ENCODE results near the gene METTL17.

METTL17 gene

GRCh38 chr14:20986811-20987210 is 3.0 kb upstream of the METTL17 start:
- Histone ChIP-seq H3K4me1 (ENCODE audit: insufficient read depth, poor library complexity, severe bottlenecking) (peaks cover 37% of the 10 kb centered on the region), H3K4me3 (ENCODE audit: severe bottlenecking) (no peak overlapping the region), H3K9me3 (ENCODE audit: severe bottlenecking) (no peaks in the 10 kb centered on the region), H3K36me3 (ENCODE audit: low read depth) (peaks cover 16% of the 10 kb centered on the region), H3K27me3 (ENCODE audit: insufficient read depth, poor library complexity, severe bottlenecking) (no peaks in the 10 kb centered on the region), H3K27ac (ENCODE audit: poor library complexity, severe bottlenecking) (peak overlapping the region; percentile 67)
- DNase-seq (ENCODE audit: low spot score) = no peak
- peak; percentile 78 for ATAC-seq (ENCODE audit: low read depth)
- no peak for TF ChIP-seq CTCF (IDR thresholded peaks at IDR 0.05; ENCODE audit: poor library complexity, severe bottlenecking)

- Histone ChIP-seq H3K27me3 (ENCODE audit: insufficient read depth, poor library complexity, severe bottlenecking) (no peaks in the 10 kb centered on the region), H3K4me1 (ENCODE audit: insufficient read depth, poor library complexity, severe bottlenecking) (peaks cover 37% of the 10 kb centered on the region), H3K4me3 (ENCODE audit: severe bottlenecking) (peak overlapping the region; percentile 89), H3K36me3 (ENCODE audit: low read depth) (peaks cover 37% of the 10 kb centered on the region), H3K27ac (ENCODE audit: poor library complexity, severe bottlenecking) (peak overlapping the region; percentile 78), H3K9me3 (ENCODE audit: severe bottlenecking) (no peaks in the 10 kb centered on the region)
- DNase-seq (ENCODE audit: low spot score) (no peak), ATAC-seq (ENCODE audit: low read depth) (no peak)
- no peak for TF ChIP-seq CTCF (IDR thresholded peaks at IDR 0.05; ENCODE audit: poor library complexity, severe bottlenecking)
These were observed 886 bp upstream of the METTL17 start for GRCh38 chr14:20988717-20989470.

GRCh38 chr14:20989471-20989786 is 351 bp upstream of the METTL17 start:
- peaks cover 37% of the 10 kb centered on the region for H3K4me1 ChIP-seq (ENCODE audit: insufficient read depth, poor library complexity, severe bottlenecking)
- TF ChIP-seq CTCF (IDR thresholded peaks at IDR 0.05; ENCODE audit: poor library complexity, severe bottlenecking) = no peak
- H3K4me3 ChIP-seq (ENCODE audit: severe bottlenecking) = peak overlapping the region; percentile 89
- H3K36me3 ChIP-seq (ENCODE audit: low read depth) = peaks cover 42% of the 10 kb centered on the region
- H3K27ac ChIP-seq (ENCODE audit: poor library complexity, severe bottlenecking) = peak overlapping the region; percentile 78
- H3K27me3 ChIP-seq (ENCODE audit: insufficient read depth, poor library complexity, severe bottlenecking) = no peaks in the 10 kb centered on the region
- DNase-seq (ENCODE audit: low spot score) (no peak), ATAC-seq (ENCODE audit: low read depth) (no peak)
- no peaks in the 10 kb centered on the region for H3K9me3 ChIP-seq (ENCODE audit: severe bottlenecking)

- ATAC-seq (ENCODE audit: low read depth) (no peak), DNase-seq (ENCODE audit: low spot score) (no peak)
- H3K9me3 ChIP-seq (ENCODE audit: severe bottlenecking) = no peaks in the 10 kb centered on the region
- no peaks in the 10 kb centered on the region for H3K27me3 ChIP-seq (ENCODE audit: insufficient read depth, poor library complexity, severe bottlenecking)
- peaks cover 54% of the 10 kb centered on the region for H3K36me3 ChIP-seq (ENCODE audit: low read depth)
- H3K27ac ChIP-seq (ENCODE audit: poor library complexity, severe bottlenecking) = no peak overlapping the region
- no peak overlapping the region for H3K4me3 ChIP-seq (ENCODE audit: severe bottlenecking)
- TF ChIP-seq CTCF (IDR thresholded peaks at IDR 0.05; ENCODE audit: poor library complexity, severe bottlenecking) = no peak
- peaks cover 9% of the 10 kb centered on the region for H3K4me1 ChIP-seq (ENCODE audit: insufficient read depth, poor library complexity, severe bottlenecking)
These were observed 6.7 kb downstream of the METTL17 start for GRCh38 chr14:20996521-20996920.

GRCh38 chr14:20997115-20997514 is 7.3 kb downstream of the METTL17 start:
- H3K36me3 ChIP-seq (ENCODE audit: low read depth) = peaks cover 48% of the 10 kb centered on the region
- ATAC-seq (ENCODE audit: low read depth) = no peak

More at GRCh38 chr14:20997115-20997514, 7.3 kb downstream of the METTL17 start:
- H3K27ac ChIP-seq (ENCODE audit: poor library complexity, severe bottlenecking) = no peak overlapping the region
- DNase-seq (ENCODE audit: low spot score) = no peak
- no peaks in the 10 kb centered on the region for H3K9me3 ChIP-seq (ENCODE audit: severe bottlenecking)
- H3K4me3 ChIP-seq (ENCODE audit: severe bottlenecking) = no peak overlapping the region
- peaks cover 6% of the 10 kb centered on the region for H3K4me1 ChIP-seq (ENCODE audit: insufficient read depth, poor library complexity, severe bottlenecking)
- TF ChIP-seq CTCF (IDR thresholded peaks at IDR 0.05; ENCODE audit: poor library complexity, severe bottlenecking) = no peak
- no peaks in the 10 kb centered on the region for H3K27me3 ChIP-seq (ENCODE audit: insufficient read depth, poor library complexity, severe bottlenecking)

All from RWPE2 (cell line).